ENCODE data around the gene CTNNA2. TPM values are rescaled to one million over a fixed set of nuclear protein-coding genes. Genes with fewer than 3 reads are reported as not detected.

The CTNNA2 gene
- total and polyA plus RNA-seq, 9 donors = 0.32 to 1.4 (median 0.37) TPM; not detected in 3

- no peaks in the 10 kb centered on the region for H3K4me1 ChIP-seq (ENCODE audit: insufficient read depth)
- TF ChIP-seq POLR2A (IDR thresholded peaks at IDR 0.05) = no peak
- no peak for TF ChIP-seq EP300 (IDR thresholded peaks at IDR 0.05)
- no peak for TF ChIP-seq CTCF (IDR thresholded peaks at IDR 0.05)
- 24 to 31% (median 30%) methylated on average over 3 of the region's 3 CpGs for WGBS, 3 donors
- H3K36me3 ChIP-seq = no peaks in the 10 kb centered on the region
- H3K27ac ChIP-seq = no peak overlapping the region
- H3K9me3 ChIP-seq = no peaks in the 10 kb centered on the region
- intact Hi-C loops (cut with DNase I) = no loop called here
- no peak for DNase-seq
- H3K4me3 ChIP-seq = no peak overlapping the region
- H3K27me3 ChIP-seq = no peaks in the 10 kb centered on the region
These were observed 1004.5 kb downstream of the CTNNA2 start for GRCh38 chr2:80517316-80517715.

GRCh38 chr2:80519121-80519643 lies 1006.3 kb downstream of the CTNNA2 start:
- Histone ChIP-seq H3K4me1 (ENCODE audit: insufficient read depth) (no peaks in the 10 kb centered on the region), H3K4me3 (no peak overlapping the region), H3K27ac (no peak overlapping the region), H3K27me3 (no peaks in the 10 kb centered on the region), H3K36me3 (no peaks in the 10 kb centered on the region), H3K9me3 (no peaks in the 10 kb centered on the region)
- no peak for TF ChIP-seq CTCF (IDR thresholded peaks at IDR 0.05)
- no peak for TF ChIP-seq EP300 (IDR thresholded peaks at IDR 0.05)
- no peak for TF ChIP-seq POLR2A (IDR thresholded peaks at IDR 0.05)
- intact Hi-C loops (cut with DNase I) = no loop called here
- no peak for DNase-seq
- 55 to 74% (median 64%) methylated on average over 3 of the region's 3 CpGs for WGBS, 3 donors

GRCh38 chr2:80519699-80520291 lies 1006.9 kb downstream of the CTNNA2 start:
- 58 to 82% (median 77%) methylated on average over 1 of the region's 1 CpG for WGBS, 3 donors
- no peaks in the 10 kb centered on the region for H3K36me3 ChIP-seq
- no peak for DNase-seq
- no peaks in the 10 kb centered on the region for H3K9me3 ChIP-seq
- TF ChIP-seq CTCF (IDR thresholded peaks at IDR 0.05) = no peak
- TF ChIP-seq EP300 (IDR thresholded peaks at IDR 0.05) = no peak
- TF ChIP-seq POLR2A (IDR thresholded peaks at IDR 0.05) = no peak
- H3K4me1 ChIP-seq (ENCODE audit: insufficient read depth) = no peaks in the 10 kb centered on the region
- H3K4me3 ChIP-seq = no peak overlapping the region
- intact Hi-C loops (cut with DNase I) = no loop called here
- no peak overlapping the region for H3K27ac ChIP-seq
- no peaks in the 10 kb centered on the region for H3K27me3 ChIP-seq

- 68 to 77% (median 71%) methylated on average over 2 of the region's 2 CpGs for WGBS, 3 donors
- Histone ChIP-seq H3K4me1 (ENCODE audit: insufficient read depth) (no peaks in the 10 kb centered on the region), H3K9me3 (no peaks in the 10 kb centered on the region), H3K4me3 (no peak overlapping the region), H3K27me3 (no peaks in the 10 kb centered on the region), H3K36me3 (no peaks in the 10 kb centered on the region), H3K27ac (no peak overlapping the region)
- TF ChIP-seq EP300 (IDR thresholded peaks at IDR 0.05) (no peak), CTCF (IDR thresholded peaks at IDR 0.05) (no peak), POLR2A (IDR thresholded peaks at IDR 0.05) (no peak)
- intact Hi-C loops (cut with DNase I) = no loop called here
- no peak for DNase-seq
These were observed 1012.3 kb downstream of the CTNNA2 start for GRCh38 chr2:80525152-80525551.
